Neural progenitor cell (in vitro differentiated cells): ENCODE data around the gene INO80. TPM values are rescaled to one million over a fixed set of nuclear protein-coding genes. Genes with fewer than 3 reads are reported as not detected.

Experiments used
- DNase-seq: peaks from one replicate; pipeline ENCODE4 v3.0.0-alpha.2; 2016; ENCODE audit warnings: low spot score
- H2AFZ ChIP-seq: fragments of 200-600 bp; sonication (generic); replicated peaks from 2 replicates; pipeline ENCODE4 v1.6.1; 2016; ENCODE audit warnings: antibody characterized with exemption
- H3F3A ChIP-seq: fragments of 200-600 bp; sonication (generic); 2 replicates; pipeline ENCODE4 v1.6.1; 2016; ENCODE audit warnings: antibody characterized with exemption, low read depth
- H3K27ac ChIP-seq: fragments of 200-600 bp; sonication (generic); 2 replicates; pipeline ENCODE4 v1.5.1; 2016; ENCODE audit warnings: mild to moderate bottlenecking
- H3K27me3 ChIP-seq: fragments of 200-600 bp; sonication (generic); 2 replicates; pipeline ENCODE4 v1.6.1; 2016; ENCODE audit warnings: mild to moderate bottlenecking, moderate library complexity
- H3K36me3 ChIP-seq: fragments of 200-600 bp; sonication (generic); 2 replicates; pipeline ENCODE4 v1.5.1; 2016
- H3K4me1 ChIP-seq: fragments of 200-600 bp; sonication (generic); 2 replicates; pipeline ENCODE4 v1.6.1; 2016; ENCODE audit warnings: mixed run types
- H3K4me2 ChIP-seq: fragments of 200-600 bp; sonication (generic); 2 replicates; pipeline ENCODE4 v1.6.1; 2016
- H3K4me3 ChIP-seq: fragments of 200-600 bp; sonication (generic); 2 replicates; pipeline ENCODE4 v1.5.1; 2016
- H3K79me2 ChIP-seq: fragments of 200-600 bp; sonication (generic); 2 replicates; pipeline ENCODE4 v1.6.1; 2016; ENCODE audit warnings: low read depth
- H3K9ac ChIP-seq: fragments of 200-600 bp; sonication (generic); 2 replicates; pipeline ENCODE4 v1.6.1; 2016
- H3K9me3 ChIP-seq: fragments of 200-600 bp; sonication (generic); 2 replicates; pipeline ENCODE4 v1.5.1; 2016; ENCODE audit warnings: low read depth
- H4K20me1 ChIP-seq: fragments of 200-600 bp; sonication (generic); 2 replicates; pipeline ENCODE4 v1.6.1; 2016; ENCODE audit warnings: low read depth
- H3K27ac Mint-ChIP-seq: 3 replicates; pipeline ENCODE4 v1.8.0; 2021; ENCODE audit warnings: mixed read lengths
- H3K27me3 Mint-ChIP-seq: 2 replicates; pipeline ENCODE4 v1.8.0; 2022; ENCODE audit warnings: low read depth, mild to moderate bottlenecking, inconsistent platforms, moderate library complexity, mixed read lengths; ENCODE audit not compliant: insufficient read depth
- H3K36me3 Mint-ChIP-seq: 3 replicates; pipeline ENCODE4 v1.8.0; 2021; ENCODE audit warnings: mixed read lengths
- H3K4me1 Mint-ChIP-seq: 3 replicates; pipeline ENCODE4 v1.8.0; 2021; ENCODE audit warnings: mixed read lengths
- H3K4me3 Mint-ChIP-seq: 3 replicates; pipeline ENCODE4 v1.8.0; 2021; ENCODE audit warnings: mild to moderate bottlenecking, moderate library complexity, mixed read lengths
- H3K9me3 Mint-ChIP-seq: 3 replicates; pipeline ENCODE4 v1.8.0; 2020; ENCODE audit warnings: mixed read lengths
- CTCF ChIP-seq: fragments of 200-600 bp; sonication (generic); IDR thresholded peaks from 2 replicates; pipeline ENCODE4 v1.5.1; 2017; ENCODE audit warnings: antibody characterized with exemption, mild to moderate bottlenecking
- EZH2 ChIP-seq: fragments of 200-600 bp; sonication (generic); IDR thresholded peaks from 2 replicates; pipeline ENCODE4 v1.6.1; 2017; ENCODE audit warnings: antibody characterized with exemption, mild to moderate bottlenecking, moderate library complexity
- EZH2phosphoT487 ChIP-seq: fragments of 200-600 bp; sonication (generic); IDR thresholded peaks from 2 replicates; pipeline ENCODE4 v1.6.1; 2017; ENCODE audit warnings: antibody characterized with exemption
- total RNA-seq: library from RNA; depleted of rRNA; stranded (reverse); fragments of >200 nt; gene quantifications from 2 replicates; pipeline ENCODE4 v1.2.3, GENCODE V29; 2015; ENCODE audit warnings: low replicate concordance

INO80 gene
- total RNA-seq, 1 donor from 2014 or later, result 25.4 TPM

- H2AFZ ChIP-seq, result peak within 1 kb of the TSS; percentile 80
- peak within 1 kb of the TSS; percentile 93 for H3K4me3 Mint-ChIP-seq
- no peaks in the 10 kb centered on the region for H3K79me2 ChIP-seq
- peaks cover 3% of the 10 kb centered on the region for H3K36me3 Mint-ChIP-seq
- H3K9me3 Mint-ChIP-seq, result no peaks in the 10 kb centered on the region
- peak within 1 kb of the TSS; percentile 62 for H3K4me3 ChIP-seq
- no peaks in the 10 kb centered on the region for H3K9me3 ChIP-seq
- peaks cover 13% of the 10 kb centered on the region for H3F3A ChIP-seq
- peak within 1 kb of the TSS; percentile 66 for H3K27ac Mint-ChIP-seq
- H3K36me3 ChIP-seq, result no peaks in the 10 kb centered on the region
- H3K4me2 ChIP-seq, result peak within 1 kb of the TSS; percentile 83
- H3K4me1 ChIP-seq, result peaks cover 4% of the 10 kb centered on the region
- peaks cover 22% of the 10 kb centered on the region for H3K27me3 Mint-ChIP-seq
- peaks cover 17% of the 10 kb centered on the region for H3K27me3 ChIP-seq
- H3K27ac ChIP-seq, result no peak within 1 kb of the TSS
- DNase-seq, result peak; percentile 97
- TF ChIP-seq CTCF, result peak; percentile 28
- TF ChIP-seq EZH2, result no peak
- no peak for TF ChIP-seq EZH2phosphoT487
- H3K9ac ChIP-seq, result peak within 1 kb of the TSS; percentile 8
- H3K4me1 Mint-ChIP-seq, result peaks cover 12% of the 10 kb centered on the region
- H4K20me1 ChIP-seq, result no peaks in the 10 kb centered on the region
These were observed 163.0 kb downstream of the INO80 start, which contains the start of gene CHAC1 for GRCh38 chr15:40952901-40953712. CHAC1 (plus strand) TSS chr15:40953471; CDS start chr15:40953584, 113 bp downstream.

- H3K36me3 Mint-ChIP-seq, result peaks cover 3% of the 10 kb centered on the region
- Histone ChIP-seq H3K4me2 (peak overlapping the region; percentile 83), H3K9ac (peak overlapping the region; percentile 8), H3K27ac (no peak overlapping the region), H3K27me3 (peaks cover 17% of the 10 kb centered on the region), H4K20me1 (no peaks in the 10 kb centered on the region), H3K4me3 (peak overlapping the region; percentile 62), H3K36me3 (no peaks in the 10 kb centered on the region), H3F3A (peaks cover 13% of the 10 kb centered on the region), H3K4me1 (peaks cover 4% of the 10 kb centered on the region), H3K79me2 (no peaks in the 10 kb centered on the region), H2AFZ (peak overlapping the region; percentile 80), H3K9me3 (no peaks in the 10 kb centered on the region)
- no peak for TF ChIP-seq EZH2phosphoT487
- no peak for TF ChIP-seq EZH2
- TF ChIP-seq CTCF, result no peak
- no peaks in the 10 kb centered on the region for H3K9me3 Mint-ChIP-seq
- peaks cover 12% of the 10 kb centered on the region for H3K4me1 Mint-ChIP-seq
- peaks cover 22% of the 10 kb centered on the region for H3K27me3 Mint-ChIP-seq
- no peak for DNase-seq
- peak overlapping the region; percentile 93 for H3K4me3 Mint-ChIP-seq
- peak overlapping the region; percentile 57 for H3K27ac Mint-ChIP-seq
These were observed 163.7 kb downstream of the INO80 start for GRCh38 chr15:40952301-40952900.

- H3K27ac Mint-ChIP-seq, result no peak overlapping the region
These were observed 164.3 kb downstream of the INO80 start for GRCh38 chr15:40951764-40952163.

More at GRCh38 chr15:40951764-40952163, 164.3 kb downstream of the INO80 start:
- Histone ChIP-seq H3K9me3 (no peaks in the 10 kb centered on the region), H3F3A (peaks cover 13% of the 10 kb centered on the region), H3K4me1 (peaks cover 4% of the 10 kb centered on the region), H3K79me2 (no peaks in the 10 kb centered on the region), H3K9ac (no peak overlapping the region), H3K4me2 (no peak overlapping the region), H4K20me1 (no peaks in the 10 kb centered on the region), H2AFZ (no peak overlapping the region), H3K36me3 (no peaks in the 10 kb centered on the region), H3K4me3 (no peak overlapping the region), H3K27me3 (peaks cover 17% of the 10 kb centered on the region), H3K27ac (no peak overlapping the region)
- no peak for DNase-seq
- TF ChIP-seq CTCF, result no peak
- no peak for TF ChIP-seq EZH2
- TF ChIP-seq EZH2phosphoT487, result no peak
- H3K4me1 Mint-ChIP-seq, result peaks cover 12% of the 10 kb centered on the region
- no peaks in the 10 kb centered on the region for H3K9me3 Mint-ChIP-seq
- peaks cover 22% of the 10 kb centered on the region for H3K27me3 Mint-ChIP-seq
- peaks cover 3% of the 10 kb centered on the region for H3K36me3 Mint-ChIP-seq
- H3K4me3 Mint-ChIP-seq, result peak overlapping the region; percentile 93
